ENCODE data around the gene ARL16. TPM values are rescaled to one million over a fixed set of nuclear protein-coding genes. Genes with fewer than 3 reads are reported as not detected.

Gene ARL16, protein sequence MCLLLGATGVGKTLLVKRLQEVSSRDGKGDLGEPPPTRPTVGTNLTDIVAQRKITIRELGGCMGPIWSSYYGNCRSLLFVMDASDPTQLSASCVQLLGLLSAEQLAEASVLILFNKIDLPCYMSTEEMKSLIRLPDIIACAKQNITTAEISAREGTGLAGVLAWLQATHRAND
- total RNA-seq: 10 to 100 TPM; 10.2 to 22.3 (median 13.3) TPM
- polyA plus RNA-seq: 10 to 100 TPM; 22.4 to 23.6 TPM
- long read RNA-seq, donor 1, transcript ARL16-201 (5 exons, 1,227 nt): major isoform, 13 of 16 reads
- long read RNA-seq, donor 1, partial matches to known transcripts: 2 of 16 reads
- long read RNA-seq, donor 1, other reads (novel, unspliced or antisense): 0 of 16 reads
- long read RNA-seq, donor 2, transcript ARL16-201 (5 exons, 1,227 nt): major isoform, 10 of 22 reads
- long read RNA-seq, donor 2, partial matches to known transcripts: 2 of 22 reads
- long read RNA-seq, donor 2, other reads (novel, unspliced or antisense): 2 of 22 reads
- long read RNA-seq, donor 3, partial matches to known transcripts: 1 of 6 reads
- long read RNA-seq, donor 3, other reads (novel, unspliced or antisense): 0 of 6 reads

DNA sequence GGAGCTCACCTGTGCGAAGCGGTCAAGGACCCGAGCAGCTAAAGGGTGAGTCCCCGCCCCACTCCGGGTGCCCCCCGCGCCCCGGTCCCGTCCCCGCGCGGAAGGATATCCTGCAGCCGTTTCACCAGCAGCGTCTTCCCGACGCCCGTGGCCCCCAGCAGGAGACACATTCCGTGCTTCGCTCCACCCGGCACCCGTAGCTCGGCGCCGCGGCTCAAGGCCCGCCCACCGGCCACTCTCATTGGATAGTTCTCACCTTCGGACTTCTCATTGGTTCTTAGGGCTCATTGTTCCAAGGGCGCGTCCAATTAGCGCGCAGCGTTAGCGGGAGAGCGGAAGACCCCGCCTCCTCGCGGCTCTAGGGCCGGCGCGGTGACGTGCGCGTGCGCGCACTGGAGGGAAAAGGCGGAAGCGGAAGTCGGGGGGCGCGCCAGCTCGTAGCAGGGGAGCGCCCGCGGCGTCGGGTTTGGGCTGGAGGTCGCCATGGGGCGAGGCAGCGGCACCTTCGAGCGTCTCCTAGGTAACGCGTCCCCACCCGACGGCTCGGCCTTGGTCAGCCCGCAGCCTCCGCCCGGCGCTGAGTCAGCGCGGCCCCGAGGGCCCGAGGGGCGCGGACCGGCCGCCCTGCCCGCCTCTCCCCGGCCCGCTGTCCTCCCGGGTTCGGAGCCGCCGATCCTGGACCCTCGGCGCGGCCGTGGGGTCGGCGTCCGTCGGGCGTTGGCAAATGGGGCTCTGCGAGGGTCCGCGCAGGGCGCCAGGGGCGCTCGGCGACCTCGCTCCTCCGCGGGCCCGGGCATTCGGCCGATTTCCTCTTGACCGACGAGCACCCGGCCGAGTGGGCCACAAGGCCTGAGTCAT lies at the start of gene ARL16, which contains the start of gene HGS:
TSS of gene ARL16 (minus strand) at position 214 of the 858 bp plus-strand sequence. CDS start at position 170, 44 bp downstream.
TSS of gene HGS (plus strand) at position 428 of the 858 bp plus-strand sequence. CDS start at position 484, 56 bp downstream.
- H3K27me3 ChIP-seq: no peaks in the 10 kb centered on the region
- peaks cover 0 to 54% (median 33%) of the 10 kb centered on the region in 9 donors for H3K36me3 ChIP-seq
- peaks cover 5 to 45% (median 26%) of the 10 kb centered on the region in 12 donors for H3K4me1 ChIP-seq
- DNase-seq (peak; percentile 97 to 99 (median 98)), ATAC-seq (peak; percentile 99)
- intact Hi-C loops (cut with DNase I): loop anchor here in 1 of 10 donors (2.0 kb wide), 1 partner anchor 17 kb away; the partner anchor contains the start of genes CCDC137 and OXLD1
- TF ChIP-seq, protein P1, sequence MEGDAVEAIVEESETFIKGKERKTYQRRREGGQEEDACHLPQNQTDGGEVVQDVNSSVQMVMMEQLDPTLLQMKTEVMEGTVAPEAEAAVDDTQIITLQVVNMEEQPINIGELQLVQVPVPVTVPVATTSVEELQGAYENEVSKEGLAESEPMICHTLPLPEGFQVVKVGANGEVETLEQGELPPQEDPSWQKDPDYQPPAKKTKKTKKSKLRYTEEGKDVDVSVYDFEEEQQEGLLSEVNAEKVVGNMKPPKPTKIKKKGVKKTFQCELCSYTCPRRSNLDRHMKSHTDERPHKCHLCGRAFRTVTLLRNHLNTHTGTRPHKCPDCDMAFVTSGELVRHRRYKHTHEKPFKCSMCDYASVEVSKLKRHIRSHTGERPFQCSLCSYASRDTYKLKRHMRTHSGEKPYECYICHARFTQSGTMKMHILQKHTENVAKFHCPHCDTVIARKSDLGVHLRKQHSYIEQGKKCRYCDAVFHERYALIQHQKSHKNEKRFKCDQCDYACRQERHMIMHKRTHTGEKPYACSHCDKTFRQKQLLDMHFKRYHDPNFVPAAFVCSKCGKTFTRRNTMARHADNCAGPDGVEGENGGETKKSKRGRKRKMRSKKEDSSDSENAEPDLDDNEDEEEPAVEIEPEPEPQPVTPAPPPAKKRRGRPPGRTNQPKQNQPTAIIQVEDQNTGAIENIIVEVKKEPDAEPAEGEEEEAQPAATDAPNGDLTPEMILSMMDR (IDR thresholded peaks at IDR 0.05): no peak
- TF ChIP-seq POLR2A (IDR thresholded peaks at IDR 0.05): peak in 1 of 2 donors; percentile 81
- no peaks in the 10 kb centered on the region for H3K9me3 ChIP-seq
- peak within 1 kb of the TSS; percentile 35 to 91 (median 85) for H3K27ac ChIP-seq
- H3K4me3 ChIP-seq: peak within 1 kb of the TSS; percentile 85 to 100 (median 92)
- WGBS, 4 donors: 0 to 1% (median 1%) methylated on average over 30 to 112 of the region's 112 CpGs

DNA sequence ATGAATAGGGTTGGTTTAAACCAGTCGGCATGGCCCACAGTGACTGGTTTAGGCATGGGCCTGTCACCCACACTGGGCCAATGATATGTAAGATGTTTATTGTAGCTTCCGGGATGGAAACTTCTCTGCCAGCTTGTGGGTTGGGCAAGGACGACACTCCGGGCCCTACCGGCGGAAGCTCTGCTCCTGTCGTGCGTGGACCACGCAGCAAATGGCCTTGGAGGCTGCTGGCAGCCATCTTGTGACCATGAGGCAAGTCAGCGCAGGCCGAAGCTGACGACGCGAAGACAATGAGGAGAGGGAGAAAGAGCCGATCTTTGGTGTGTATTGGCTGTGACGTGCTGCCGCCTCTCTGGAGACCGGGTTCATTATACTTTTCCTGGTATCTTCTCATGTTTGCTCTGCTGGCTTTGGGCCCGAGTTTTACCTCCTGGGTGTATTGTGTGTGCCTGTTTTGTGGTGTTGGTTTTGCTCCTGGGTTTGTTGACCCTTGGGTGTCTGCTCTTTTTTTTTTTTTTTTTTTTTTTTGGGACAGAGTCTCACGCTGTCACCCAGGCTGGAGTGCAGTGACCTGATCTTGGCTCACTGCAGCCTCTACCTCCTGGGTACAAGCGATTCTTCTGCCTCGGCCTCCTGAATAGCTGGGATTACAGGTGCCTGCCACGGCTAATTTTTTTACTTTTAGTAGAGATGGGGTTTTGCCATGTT lies 43.9 kb upstream of the ARL16 start:
- Histone ChIP-seq H3K4me3 (no peak overlapping the region), H3K27me3 (peaks cover 0 to 18% (median 0%) of the 10 kb centered on the region in 9 donors), H3K4me1 (peaks cover 0 to 18% (median 8%) of the 10 kb centered on the region in 12 donors), H3K36me3 (no peaks in the 10 kb centered on the region), H3K9me3 (no peaks in the 10 kb centered on the region), H3K27ac (no peak overlapping the region)
- WGBS, 4 donors: 86 to 91% (median 89%) methylated on average over 23 of the region's 23 CpGs
- intact Hi-C loops (cut with DNase I): no loop called here
- ATAC-seq (no peak), DNase-seq (no peak)
- no peak for TF ChIP-seq POLR2A (IDR thresholded peaks at IDR 0.05)
- TF ChIP-seq, protein P1 (IDR thresholded peaks at IDR 0.05): no peak

DNA sequence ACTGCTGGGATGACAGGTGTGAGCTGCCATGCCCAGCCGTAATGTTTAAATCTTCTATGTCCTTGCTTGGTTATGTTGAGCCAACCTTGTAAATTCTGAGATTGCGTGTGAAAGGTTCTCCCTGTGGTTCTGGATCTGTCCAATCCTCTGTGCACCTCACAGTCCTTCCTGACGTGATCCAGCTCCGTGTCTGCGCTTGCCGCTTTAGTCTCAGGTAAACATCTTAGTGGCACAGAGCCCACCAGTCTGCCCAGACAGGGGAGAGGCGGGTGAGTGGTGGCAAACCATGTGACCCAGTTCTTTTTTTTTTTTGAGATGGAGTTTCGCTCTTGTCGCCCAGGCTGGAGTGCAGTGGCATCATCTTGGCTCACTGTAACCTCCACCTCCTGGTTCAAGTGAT lies 42.4 kb upstream of the ARL16 start:
- H3K36me3 ChIP-seq: no peaks in the 10 kb centered on the region
- peaks cover 0 to 21% (median 12%) of the 10 kb centered on the region in 12 donors for H3K4me1 ChIP-seq
- ATAC-seq (no peak), DNase-seq (no peak)
- intact Hi-C loops (cut with DNase I): no loop called here
- no peak overlapping the region for H3K27ac ChIP-seq
- peaks cover 0 to 14% (median 0%) of the 10 kb centered on the region in 9 donors for H3K27me3 ChIP-seq
- H3K9me3 ChIP-seq: no peaks in the 10 kb centered on the region
- TF ChIP-seq, protein P1 (IDR thresholded peaks at IDR 0.05): no peak
- no peak for TF ChIP-seq POLR2A (IDR thresholded peaks at IDR 0.05)
- 80 to 81% (median 80%) methylated on average over 9 of the region's 9 CpGs for WGBS, 4 donors
- H3K4me3 ChIP-seq: no peak overlapping the region

Measured in heart left ventricle (tissue), 16 donors.